GM08714 (cell line): ENCODE data around the gene TIMM44.
"Not testable (repeated sequence)": the region's sequence is repeated elsewhere in the genome, so short reads cannot be mapped to it uniquely, and the experiment has no call there.

Experiments
- H3K4me3 ChIP-seq: fragments of 200-500 bp; sonication (Bioruptor generic); 2 replicates; pipeline ENCODE4 v1.5.1; 2014; ENCODE audit warnings: mild to moderate bottlenecking, low read length, inconsistent platforms
- ZNF274 ChIP-seq: IDR thresholded peaks from 2 replicates; pipeline ENCODE4 v1.6.1; 2012; ENCODE audit warnings: mild to moderate bottlenecking, low read depth, low read length

Gene TIMM44

DNA sequence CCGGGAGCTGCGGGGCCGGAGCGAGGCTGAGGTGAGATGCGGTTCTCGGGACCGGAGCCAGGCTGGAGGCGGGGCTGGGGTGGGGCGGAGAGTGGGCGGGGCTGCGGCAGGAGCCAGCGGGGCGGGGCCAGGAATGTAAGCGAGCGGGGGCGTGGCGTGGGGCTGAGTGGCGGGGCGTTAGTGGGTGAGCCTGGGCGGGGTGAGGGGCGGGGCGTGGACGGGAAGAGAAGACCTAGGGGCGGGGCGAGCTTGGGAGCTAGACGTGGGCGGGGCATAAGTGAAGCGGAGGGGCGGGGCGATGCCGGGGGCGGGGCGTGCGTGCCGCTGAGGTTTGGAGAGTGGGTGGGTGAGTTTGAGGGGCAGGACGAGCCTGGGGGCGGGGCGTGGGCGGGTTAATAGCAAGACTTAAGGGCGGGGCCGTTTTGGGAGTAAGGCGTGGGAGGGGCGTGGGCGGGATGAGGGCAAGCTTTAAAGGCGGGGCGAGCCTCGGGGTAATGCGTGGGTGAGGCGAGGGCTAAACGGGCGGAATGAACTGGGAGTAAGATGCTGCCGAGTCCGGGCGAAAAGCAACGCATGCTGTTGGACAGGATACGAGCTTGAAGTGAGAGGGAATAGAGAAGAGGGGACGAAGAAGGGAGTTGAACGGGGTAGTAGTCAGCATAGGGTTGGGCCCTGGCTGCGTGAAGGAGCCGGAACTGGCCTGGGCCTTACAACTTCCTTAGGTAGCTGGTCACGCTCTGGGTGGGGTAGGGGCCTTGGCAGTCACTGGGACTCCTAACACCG, 22.8 kb downstream of the TIMM44 start:
- peak overlapping the region; percentile 64; the same call in 1 of the 2 replicates for H3K4me3 ChIP-seq
- TF ChIP-seq ZNF274: no peak

DNA sequence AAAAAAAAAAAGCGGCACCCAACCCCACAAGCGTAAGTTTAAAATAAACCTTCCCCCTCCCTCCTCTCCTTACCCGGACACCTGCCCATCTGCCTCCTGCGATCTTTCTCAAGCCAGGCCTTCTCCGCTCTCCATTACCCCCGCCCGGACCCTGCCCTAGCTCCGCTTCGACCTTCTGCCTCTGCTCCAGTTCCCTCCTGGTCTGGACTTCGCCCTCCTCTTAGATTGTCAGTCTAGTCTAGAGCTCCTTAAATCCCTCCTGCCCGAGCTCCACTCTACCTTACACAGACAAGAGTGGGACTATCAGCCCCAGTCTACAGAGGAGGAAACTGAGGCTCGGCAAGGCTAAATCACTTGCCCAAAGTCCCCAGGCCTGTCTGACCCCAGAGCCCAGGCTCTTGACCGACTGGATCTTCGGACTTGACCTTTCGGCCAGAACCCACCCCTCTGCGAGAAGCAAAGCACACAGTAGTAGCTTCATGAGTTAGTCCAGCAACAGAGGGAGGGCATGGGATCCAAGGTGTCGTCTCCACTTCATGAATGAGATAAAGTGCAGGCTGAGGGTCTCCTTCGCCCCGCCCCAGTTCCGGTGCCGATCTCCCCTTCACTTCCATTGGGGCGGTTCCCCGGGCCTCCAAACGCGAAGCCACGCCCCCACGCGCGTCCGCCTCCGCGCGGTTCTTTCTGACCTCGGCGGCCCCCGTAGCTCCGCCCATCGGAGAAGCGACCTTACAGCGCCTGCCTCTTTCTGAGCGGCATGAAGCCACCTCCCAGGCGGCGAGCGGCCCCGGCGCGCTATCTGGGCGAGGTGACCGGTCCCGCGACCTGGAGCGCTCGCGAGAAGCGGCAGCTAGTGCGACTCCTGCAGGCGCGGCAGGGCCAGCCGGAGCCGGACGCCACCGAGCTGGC, 23.6 kb downstream of the TIMM44 start, which contains the start of gene SNAPC2:
Gene SNAPC2 (plus strand): TSS at position 729 of the 909 bp plus-strand sequence. CDS start 29 bp downstream, at position 758.
- no peak for TF ChIP-seq ZNF274
- peak within 1 kb of the TSS; percentile 64; the same call in 1 of the 2 replicates for H3K4me3 ChIP-seq

GRCh38 chr19:7918615-7919421, 24.6 kb downstream of the TIMM44 start:
- no peak for TF ChIP-seq ZNF274
- H3K4me3 ChIP-seq: no peak overlapping the region

DNA sequence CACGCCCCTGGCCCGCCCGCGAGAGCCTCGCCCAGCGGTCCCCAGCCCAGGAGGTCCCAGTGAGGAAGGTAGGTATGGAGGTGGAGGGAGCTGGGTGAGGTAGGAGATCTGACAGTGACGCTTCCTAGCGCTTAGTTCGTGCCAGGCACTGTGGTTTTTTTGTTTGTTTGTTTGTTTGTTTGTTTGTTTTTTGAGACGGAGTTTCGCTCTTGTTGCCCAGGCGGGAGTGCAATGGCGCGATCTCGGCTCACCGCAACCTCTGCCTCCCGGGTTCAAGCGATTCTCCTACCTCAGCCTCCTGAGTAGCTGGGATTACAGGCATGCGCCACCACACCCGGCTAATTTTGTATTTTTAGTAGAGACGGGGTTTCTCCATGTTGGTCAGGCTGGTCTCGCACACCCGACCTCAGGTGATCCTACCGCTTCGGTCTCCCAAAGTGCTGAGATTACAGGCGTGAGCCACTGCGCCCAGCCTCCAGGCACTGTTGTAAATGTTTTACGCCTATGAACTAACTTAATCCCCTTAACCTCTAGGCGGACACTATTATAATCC, 25.3 kb downstream of the TIMM44 start:
- H3K4me3 ChIP-seq: not testable (repeated sequence)

- no peak overlapping the region for H3K4me3 ChIP-seq
- no peak for TF ChIP-seq ZNF274
Observed at GRCh38 chr19:7917267-7918061, 26.0 kb downstream of the TIMM44 start.

- TF ChIP-seq ZNF274: no peak
- H3K4me3 ChIP-seq: no peak overlapping the region
Observed at GRCh38 chr19:7916955-7917266, 26.6 kb downstream of the TIMM44 start.

GRCh38 chr19:7916103-7916954, 27.1 kb downstream of the TIMM44 start:
- no peak for TF ChIP-seq ZNF274
- no peak overlapping the region; the same call in 1 of the 2 replicates for H3K4me3 ChIP-seq

DNA sequence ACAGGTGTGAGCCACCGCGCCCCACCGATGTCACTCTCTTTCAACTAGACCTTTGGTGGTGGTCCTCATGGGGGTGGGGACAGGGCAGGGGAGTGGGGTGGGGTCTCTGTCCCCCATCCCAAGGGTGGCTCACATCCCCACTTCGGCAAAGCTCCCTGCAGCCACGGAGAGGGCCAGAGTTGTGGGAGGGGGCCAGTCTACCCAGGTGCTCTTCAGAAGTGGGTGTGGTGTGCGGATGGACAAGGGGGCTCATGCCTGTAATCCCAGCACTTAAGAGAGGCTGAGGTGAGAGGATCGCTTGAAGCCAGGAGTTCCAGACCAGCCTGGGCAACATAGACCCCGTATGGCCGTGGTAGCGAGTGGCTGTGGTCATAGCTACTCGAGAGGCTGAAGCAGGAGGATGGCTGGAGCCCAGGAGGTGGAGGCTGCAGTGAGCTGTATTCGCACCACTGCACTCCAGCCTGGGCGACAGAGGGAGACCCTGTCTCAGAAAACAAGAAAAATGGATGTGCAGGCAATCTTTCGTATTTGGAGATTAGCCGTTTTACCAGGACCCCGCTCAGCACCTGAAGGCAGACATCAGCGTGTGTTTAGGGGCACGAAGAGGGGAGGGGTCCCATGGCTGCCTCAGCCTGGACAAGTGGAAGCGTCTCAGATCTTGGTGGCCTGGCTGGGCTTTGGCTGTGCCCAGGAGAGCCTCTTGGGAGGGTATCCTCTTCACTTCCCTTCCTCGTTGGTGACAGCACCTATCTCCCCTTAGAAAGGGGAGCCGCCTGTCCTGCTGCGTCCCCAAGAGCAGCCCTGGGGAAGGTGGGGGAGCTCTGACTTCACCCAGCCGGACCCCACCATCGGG, 28.0 kb downstream of the TIMM44 start:
- TF ChIP-seq ZNF274: no peak
- H3K4me3 ChIP-seq: no peak overlapping the region; the same call in 1 of the 2 replicates

GRCh38 chr19:7914598-7915045, 28.8 kb downstream of the TIMM44 start, which contains the start of gene TGFBR3L:
Gene TGFBR3L, plus strand, starts transcription at chr19:7914830.
- no peak for TF ChIP-seq ZNF274
- H3K4me3 ChIP-seq: no peak within 1 kb of the TSS

DNA sequence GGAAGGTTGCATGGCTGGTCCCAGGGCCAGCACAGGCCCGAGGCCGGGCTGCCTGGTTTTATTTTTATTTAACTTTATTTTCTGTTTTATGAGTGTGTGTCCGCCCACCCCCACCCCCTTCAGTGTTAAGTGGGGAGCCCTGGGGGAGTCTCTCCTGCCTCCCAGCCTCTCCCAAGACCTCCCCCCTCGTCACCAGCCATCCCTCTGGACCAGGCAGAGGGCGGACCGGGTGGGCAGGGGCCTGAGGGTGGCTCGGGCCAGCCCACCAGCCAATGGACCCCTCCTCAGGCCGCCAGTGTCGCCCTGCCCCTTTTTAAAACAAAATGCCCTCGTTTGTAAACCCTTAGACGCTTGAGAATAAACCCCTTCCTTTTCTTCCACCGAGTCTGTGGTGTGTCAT, 29.4 kb downstream of the TIMM44 start:
- TF ChIP-seq ZNF274: no peak
- H3K4me3 ChIP-seq: no peak overlapping the region

DNA sequence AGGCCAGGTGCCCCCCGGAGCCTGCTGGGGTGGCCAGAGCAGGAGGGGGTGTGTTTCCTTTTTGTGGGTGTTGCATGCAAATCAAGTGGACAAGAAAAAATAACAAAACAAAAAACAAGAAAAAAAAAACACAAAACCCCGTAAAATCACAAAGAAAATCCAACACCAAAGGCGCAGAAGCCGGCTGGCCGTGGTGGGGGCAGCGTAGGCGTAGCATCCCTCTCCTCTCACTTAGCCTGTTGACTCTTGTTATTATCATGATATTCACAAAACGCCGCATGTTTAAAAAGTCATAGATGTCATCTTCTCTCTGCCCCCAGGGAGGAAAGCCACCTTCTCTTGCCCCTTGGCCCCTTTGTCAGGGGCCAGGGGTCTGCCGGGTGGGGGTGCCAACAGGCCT, 29.8 kb downstream of the TIMM44 start:
- TF ChIP-seq ZNF274: no peak
- H3K4me3 ChIP-seq: no peak overlapping the region
